Mucosa of descending colon (tissue), 3 donors: Measurements from ENCODE around the gene IGLON5. TPM values are rescaled to one million over a fixed set of nuclear protein-coding genes. Genes with fewer than 3 reads are reported as not detected.

Experiments used
- ATAC-seq: fragments of 200-7000 bp; cut with Tn5 transposase; one replicate; pipeline ENCODE4 v1.9.1; 2020; ENCODE audit warnings: mild to moderate bottlenecking, moderate library complexity
- DNase-seq, 3 donors: peaks; one replicate each; pipeline ENCODE4 v3.0.0-alpha.2; 2020
- H3K36me3 ChIP-seq: fragments of 200-600 bp; one replicate; pipeline ENCODE4 v1.8.0; 2021; ENCODE audit warnings: low read depth, mild to moderate bottlenecking
- H3K4me1 ChIP-seq: fragments of 200-600 bp; one replicate; pipeline ENCODE4 v1.8.0; 2021; ENCODE audit warnings: low read depth, mild to moderate bottlenecking
- H3K4me3 ChIP-seq: fragments of 200-600 bp; one replicate; pipeline ENCODE4 v1.8.0; 2021; ENCODE audit warnings: mild to moderate bottlenecking
- H3K9me3 ChIP-seq: fragments of 200-600 bp; one replicate; pipeline ENCODE4 v1.8.0; 2021; ENCODE audit warnings: mild to moderate bottlenecking
- CTCF ChIP-seq: fragments of 200-600 bp; IDR thresholded peaks from one replicate; pipeline ENCODE4 v1.8.0; 2022; ENCODE audit warnings: antibody characterized with exemption, mild to moderate bottlenecking
- intact Hi-C, 2 donors: fragments of 100-400 bp; cut with DNase I in 1 of 2; cut with micrococcal nuclease in 1 of 2; formaldehyde crosslinking; loops; one replicate each; pipeline versions ENCODE4 v1.11.0 to v1.11.1; 2022; cut with DNase I, micrococcal nuclease
- total RNA-seq, 3 donors: library from RNA; stranded (reverse); fragmentation: NEBNext Ultra II Directional in 2 of 3; extraction: Animal tissue kit (Norgen Biotek cat#: 25700) in 2 of 3; gene quantifications; one replicate each; pipeline versions ENCODE4 v1.2.1 to v1.2.4, GENCODE V29; 2021 to 2023
- donor health status: DM: no; HTN: no; CAD: no; lungs with moderate emphysema.
- donor health status: DM: no; HTN: no; CAD: no.
- donor health status: DM: no; HTN: yes; CAD: no.

IGLON5 gene
- total RNA-seq, 3 donors from 2014 or later = 0.44 TPM; not detected in 2

- DNase-seq (no peak), ATAC-seq (no peak)
- H3K4me1 ChIP-seq = no peaks in the 10 kb centered on the region
- no peak overlapping the region for H3K4me3 ChIP-seq
- H3K36me3 ChIP-seq = no peaks in the 10 kb centered on the region
- intact Hi-C loops = no loop called here
- TF ChIP-seq CTCF = no peak
- H3K9me3 ChIP-seq = no peaks in the 10 kb centered on the region
Observed at GRCh38 chr19:51356159-51356801, 44.8 kb downstream of the IGLON5 start.

GRCh38 chr19:51357952-51358351 is 46.5 kb downstream of the IGLON5 start:
- TF ChIP-seq CTCF = no peak
- H3K4me1 ChIP-seq = peaks cover 6% of the 10 kb centered on the region
- H3K4me3 ChIP-seq = no peak overlapping the region
- DNase-seq = no peak
- H3K36me3 ChIP-seq = no peaks in the 10 kb centered on the region
- no peaks in the 10 kb centered on the region for H3K9me3 ChIP-seq
- intact Hi-C loops = no loop called here
- ATAC-seq = no peak

- TF ChIP-seq CTCF = no peak
- H3K4me3 ChIP-seq = no peak overlapping the region
- H3K36me3 ChIP-seq = no peaks in the 10 kb centered on the region
- intact Hi-C loops = no loop called here
- peaks cover 16% of the 10 kb centered on the region for H3K4me1 ChIP-seq
- H3K9me3 ChIP-seq = no peaks in the 10 kb centered on the region
- ATAC-seq (no peak), DNase-seq (no peak)
Observed at GRCh38 chr19:51359294-51359693, 47.9 kb downstream of the IGLON5 start.

- TF ChIP-seq CTCF = no peak
- no peak for ATAC-seq
- Histone ChIP-seq H3K36me3 (no peaks in the 10 kb centered on the region), H3K4me1 (peaks cover 24% of the 10 kb centered on the region), H3K9me3 (no peaks in the 10 kb centered on the region), H3K4me3 (no peak overlapping the region)
- intact Hi-C loops = no loop called here
- no peak for DNase-seq
Observed at GRCh38 chr19:51361239-51361638, 49.8 kb downstream of the IGLON5 start.

- TF ChIP-seq CTCF = no peak
- DNase-seq = no peak
- Histone ChIP-seq H3K36me3 (no peaks in the 10 kb centered on the region), H3K4me1 (peaks cover 30% of the 10 kb centered on the region), H3K4me3 (no peak overlapping the region), H3K9me3 (no peaks in the 10 kb centered on the region)
- ATAC-seq = no peak
- intact Hi-C loops = no loop called here
Observed at GRCh38 chr19:51364200-51365106, 53.0 kb downstream of the IGLON5 start.
